GM12873 (cell line): ENCODE measurements around the gene ALDH1A3.

Experiments
- CTCF ChIP-seq: IDR thresholded peaks from 2 replicates; pipeline ENCODE4 v1.5.1; 2012; ENCODE audit warnings: low read depth, mild to moderate bottlenecking, moderate library complexity, low read length, control low read depth; ENCODE audit not compliant: insufficient read depth; ENCODE audit errors: missing control alignments

The ALDH1A3 gene

DNA sequence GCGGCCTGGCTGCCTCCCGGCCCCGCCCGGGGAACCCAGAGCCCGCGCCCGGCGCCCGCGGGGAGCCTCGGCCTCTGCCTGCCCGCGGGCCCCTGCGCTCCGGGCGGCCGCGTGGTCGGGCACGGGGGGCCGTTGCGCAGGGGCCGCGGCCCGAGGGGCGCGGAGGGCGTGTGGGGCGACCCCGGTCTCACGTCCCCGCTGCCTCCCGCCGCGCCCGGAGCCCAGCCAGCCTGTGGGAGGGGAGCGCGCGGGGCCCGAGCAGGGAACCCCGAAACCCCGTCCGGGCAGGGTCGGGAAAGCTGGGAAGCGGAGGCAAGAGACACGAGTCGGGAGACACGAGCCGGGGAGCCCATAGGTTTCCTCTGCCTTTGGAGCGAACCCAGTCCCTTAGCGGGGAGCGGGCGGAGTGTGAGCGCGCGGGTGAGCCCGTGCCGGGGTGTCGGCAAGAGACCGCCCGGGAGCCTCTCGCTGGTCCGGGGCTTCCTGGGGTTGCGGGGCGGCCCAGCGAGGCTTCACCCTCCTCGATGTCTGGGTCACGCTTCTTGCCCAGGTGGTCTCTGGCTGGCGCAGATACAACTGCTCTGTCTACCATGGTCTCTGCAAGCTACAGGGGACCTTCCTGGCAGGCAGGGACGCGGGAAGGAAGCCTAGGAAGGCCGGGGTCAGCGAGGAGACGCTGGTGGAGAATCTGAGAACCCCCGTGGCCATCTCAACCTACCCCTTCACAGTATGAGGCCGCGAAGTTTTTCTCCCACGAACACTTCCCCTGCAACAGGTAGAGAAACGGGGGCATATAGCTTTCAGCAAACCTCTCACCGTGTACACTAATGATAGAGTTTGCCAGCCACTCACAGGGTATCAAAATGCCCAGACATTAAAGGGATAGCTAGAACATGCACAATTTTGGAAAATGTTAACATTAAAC lies 40.1 kb downstream of the ALDH1A3 start:
- no peak for TF ChIP-seq CTCF

- no peak for TF ChIP-seq CTCF
Measured at GRCh38 chr15:100920516-100921135, 41.0 kb downstream of the ALDH1A3 start.

DNA sequence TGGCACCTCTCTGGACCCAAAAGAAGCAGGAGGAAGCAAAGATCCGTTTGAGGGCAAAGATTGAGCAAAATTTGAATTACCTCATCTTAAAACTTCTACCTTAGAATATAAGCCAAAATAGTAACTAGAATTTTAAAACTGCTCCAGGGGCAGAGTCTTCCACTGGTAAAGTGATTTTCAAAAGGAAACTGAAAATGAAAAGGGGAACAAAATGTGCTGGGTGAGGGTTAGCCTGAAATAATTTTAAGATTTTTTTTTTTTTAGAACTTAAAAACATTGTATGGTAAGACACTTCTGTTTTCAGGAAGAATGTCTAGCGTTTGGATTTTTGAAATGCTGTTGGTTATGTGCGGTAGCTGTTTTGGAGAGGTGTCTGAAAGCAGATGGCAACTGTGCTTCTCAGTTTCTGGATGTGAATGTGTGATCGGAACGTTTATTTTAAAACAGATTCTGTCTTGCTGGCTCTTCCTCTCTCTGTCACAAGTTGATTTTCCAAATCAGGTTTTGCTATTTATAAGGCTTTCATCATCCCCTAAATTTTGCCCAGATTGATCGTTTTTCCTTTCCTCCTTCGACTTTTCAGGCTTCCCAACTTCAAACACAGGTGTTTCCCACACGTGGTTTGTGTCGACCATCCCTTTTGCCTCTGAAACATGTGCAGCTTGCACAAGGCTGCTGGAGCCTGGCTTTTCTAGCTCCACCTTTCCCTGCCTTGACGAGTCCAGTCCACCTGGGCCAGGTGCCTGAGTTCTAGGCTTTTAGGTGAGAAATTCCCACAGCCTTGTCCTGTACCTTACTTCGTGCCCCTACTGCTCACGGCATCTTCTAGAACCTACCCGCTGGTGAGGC lies 42.8 kb downstream of the ALDH1A3 start:
- TF ChIP-seq CTCF, result no peak

- no peak for TF ChIP-seq CTCF
Measured at GRCh38 chr15:100923076-100923475, 43.4 kb downstream of the ALDH1A3 start.

- no peak for TF ChIP-seq CTCF
Measured at GRCh38 chr15:100923902-100924301, 44.3 kb downstream of the ALDH1A3 start.

GRCh38 chr15:100924436-100924835 lies 44.8 kb downstream of the ALDH1A3 start:
- no peak for TF ChIP-seq CTCF

- TF ChIP-seq CTCF, result no peak
Measured at GRCh38 chr15:100925480-100925879, 45.8 kb downstream of the ALDH1A3 start.
